ENCODE measurements around the gene AKR1A1.
"Not testable (repeated sequence)": the region's sequence is repeated elsewhere in the genome, so short reads cannot be mapped to it uniquely, and the experiment has no call there.

Gene AKR1A1

DNA sequence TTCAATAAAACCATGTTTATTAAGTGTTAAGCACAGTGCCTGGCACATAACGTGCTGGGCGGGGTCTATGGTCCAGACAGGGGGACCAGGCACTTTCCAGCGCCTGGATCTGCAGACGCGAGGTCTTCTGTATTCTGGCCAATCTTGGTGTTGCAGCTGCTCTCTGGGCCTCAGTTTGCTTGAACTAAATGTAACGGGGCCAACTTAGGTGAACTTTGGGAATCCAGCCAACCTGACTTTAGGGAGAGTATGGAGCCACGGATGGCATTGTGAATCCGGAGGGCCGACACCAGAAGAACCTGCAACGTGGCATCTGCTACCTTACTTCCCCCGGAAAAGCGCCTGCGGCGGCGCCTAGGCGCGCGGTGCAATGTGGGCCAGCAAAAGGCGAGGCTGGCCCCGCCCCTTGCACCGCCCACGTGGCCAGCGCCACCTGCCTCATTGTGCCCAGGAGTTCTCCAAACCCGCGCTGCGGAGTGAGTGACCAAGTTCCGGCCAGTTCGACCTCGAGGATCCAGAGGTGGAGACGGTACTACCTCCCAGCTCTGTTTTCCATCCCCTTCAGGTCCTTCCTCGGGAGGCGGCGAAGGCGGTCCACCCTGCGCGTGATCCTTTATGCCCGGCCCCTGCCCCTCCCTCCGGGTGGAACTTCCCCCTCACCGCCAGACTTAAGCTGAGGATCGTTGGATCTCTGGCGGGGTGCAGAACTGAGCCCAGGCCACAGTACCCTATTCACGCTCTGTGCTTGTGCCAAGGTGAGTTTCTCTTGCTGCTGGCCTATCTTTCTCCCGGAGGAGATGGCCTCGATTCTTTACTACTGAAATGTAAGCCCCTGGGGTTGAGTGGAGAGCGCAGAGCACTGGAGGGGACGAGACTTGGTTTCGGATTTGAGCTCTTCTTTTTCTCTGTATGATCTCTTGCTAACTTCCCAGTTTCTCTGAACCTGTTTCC, at the start of gene AKR1A1:
TSS of gene AKR1A1 (plus strand) at position 426 of the 951 bp plus-strand sequence. CDS start 10,969 bp downstream, outside the sequence.
- DNase-seq, result peak; percentile 83 to 96

GRCh38 chr1:45501505-45501859, 49.1 kb upstream of the AKR1A1 start:
- DNase-seq, result no peak

DNA sequence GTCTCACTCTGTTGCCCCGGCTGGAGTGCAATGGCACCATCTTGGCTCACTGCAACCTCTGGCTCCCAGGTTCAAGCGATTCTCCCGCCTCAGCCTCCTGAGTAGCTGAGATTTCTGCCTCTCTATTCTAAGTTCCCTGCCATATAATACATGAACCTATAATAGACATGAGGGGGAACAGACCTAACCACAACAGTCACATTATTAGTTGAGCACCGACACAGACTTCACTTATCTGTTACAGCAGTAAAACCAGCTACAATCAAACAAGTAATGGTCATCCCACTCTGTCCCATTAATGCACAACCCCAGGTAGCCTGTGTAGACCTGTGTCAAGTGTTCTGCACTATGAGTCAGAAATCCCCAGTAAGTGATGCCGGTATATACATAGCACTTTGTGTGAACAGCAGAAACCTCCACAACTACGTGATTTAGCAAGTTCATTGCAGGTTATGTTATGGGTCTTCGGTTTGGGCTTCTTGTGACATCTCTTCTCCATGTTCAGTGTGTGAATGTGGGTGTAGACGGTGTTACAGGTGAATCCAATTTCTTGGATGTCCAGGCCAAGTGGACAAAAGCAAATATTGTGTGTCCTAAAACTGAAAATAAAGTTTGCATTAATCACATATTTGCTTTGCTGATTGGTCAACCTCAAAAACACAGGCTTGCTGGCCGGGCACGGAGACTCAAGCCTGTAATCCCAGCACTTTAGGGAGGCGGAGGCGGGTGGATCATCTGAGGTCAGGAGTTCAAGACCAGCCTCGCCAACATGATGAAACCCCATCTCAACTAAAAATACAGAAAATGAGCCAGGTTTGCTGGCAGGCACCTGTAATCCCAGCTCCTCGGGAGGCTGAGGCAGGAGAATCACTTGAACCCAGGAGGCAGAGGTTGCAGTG, 46.9 kb upstream of the AKR1A1 start:
- no peak for DNase-seq

- DNase-seq, result no peak
Observed at GRCh38 chr1:45507195-45507594, 43.4 kb upstream of the AKR1A1 start.

DNA sequence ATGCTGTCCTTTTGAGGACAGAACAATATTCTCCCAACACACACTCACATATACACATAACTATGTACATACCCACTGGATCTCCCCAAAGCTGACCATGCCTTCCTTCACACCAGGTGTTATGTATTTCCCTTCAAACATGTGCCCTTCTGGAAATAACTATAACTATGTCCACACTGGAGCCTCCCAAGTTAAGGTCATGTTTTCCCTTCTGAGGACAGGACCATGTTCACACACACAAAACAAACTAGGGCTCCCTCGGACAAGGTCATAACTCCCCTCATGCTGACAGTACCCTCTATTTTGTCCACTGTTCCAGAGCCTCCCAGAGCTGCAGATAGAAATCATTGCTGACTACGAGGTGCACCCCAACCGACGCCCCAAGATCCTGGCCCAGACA, 42.7 kb upstream of the AKR1A1 start:
- DNase-seq, result no peak

- DNase-seq, result no peak
Observed at GRCh38 chr1:45508295-45509151, 42.1 kb upstream of the AKR1A1 start.

GRCh38 chr1:45510036-45510971, 40.3 kb upstream of the AKR1A1 start:
- DNase-seq, result no peak

GRCh38 chr1:45510972-45511527, 39.6 kb upstream of the AKR1A1 start:
- no peak for DNase-seq

GRCh38 chr1:45512641-45513054, 38.0 kb upstream of the AKR1A1 start:
- DNase-seq, result peak in 1 of 2 experiments; percentile 55

- DNase-seq, result not testable (repeated sequence)
Observed at GRCh38 chr1:45513532-45514260, 36.9 kb upstream of the AKR1A1 start.

GRCh38 chr1:45516036-45516435, 34.6 kb upstream of the AKR1A1 start:
- no peak for DNase-seq

DNA sequence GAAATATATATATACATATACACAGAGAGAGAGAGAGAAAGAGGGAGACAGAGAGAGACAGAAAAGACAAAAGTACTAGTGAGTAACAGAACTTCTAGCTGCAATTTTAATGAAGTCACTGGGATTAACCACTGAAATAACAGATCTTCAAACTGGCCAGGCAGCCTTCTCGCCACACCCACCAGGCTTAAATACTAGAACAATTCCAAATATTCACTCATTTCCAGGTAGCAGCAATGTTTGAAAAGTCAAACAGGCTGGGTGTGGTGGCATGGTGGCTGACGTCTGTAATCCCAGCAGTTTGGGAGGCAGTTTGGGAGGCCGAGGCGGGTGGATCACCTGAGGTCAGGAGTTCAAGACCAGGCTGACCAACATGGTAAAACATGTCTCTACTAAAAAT, 34.2 kb upstream of the AKR1A1 start:
- DNase-seq, result no peak

- not testable (repeated sequence) for DNase-seq
Observed at GRCh38 chr1:45518366-45518765, 32.3 kb upstream of the AKR1A1 start.

DNA sequence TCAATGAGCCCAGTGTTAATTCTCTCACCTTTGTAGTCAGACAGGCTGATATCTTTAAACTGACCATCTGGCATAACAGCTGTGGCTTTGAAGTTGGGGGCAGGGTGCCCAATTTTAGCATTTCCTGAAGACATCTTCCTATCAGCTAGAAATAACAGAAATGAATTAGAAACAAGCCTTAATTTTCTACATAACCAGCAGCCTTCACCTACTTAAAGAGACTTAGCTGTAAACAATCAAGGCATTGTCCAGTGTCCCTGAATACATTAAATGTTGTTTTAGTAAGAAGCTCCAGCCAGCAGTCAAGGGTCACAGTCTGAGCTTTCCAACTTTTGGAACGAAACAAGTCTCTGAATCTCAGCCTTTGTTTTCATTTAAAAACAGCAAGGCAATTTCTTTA, 31.7 kb upstream of the AKR1A1 start:
- peak in 1 of 2 experiments; percentile 39 for DNase-seq

- DNase-seq, result not testable (repeated sequence)
Observed at GRCh38 chr1:45519774-45520173, 30.9 kb upstream of the AKR1A1 start.

- DNase-seq, result peak; percentile 97 to 98
Observed at GRCh38 chr1:45521413-45522323, 29.0 kb upstream of the AKR1A1 start, which contains the start of gene PRDX1. TSS of gene PRDX1 (minus strand) at chr1:45521884. CDS start at chr1:45519043, 2,841 bp downstream.

- DNase-seq, result no peak
Observed at GRCh38 chr1:45522324-45523104, 28.1 kb upstream of the AKR1A1 start.

- DNase-seq, result not testable (repeated sequence)
Observed at GRCh38 chr1:45523516-45523915, 27.1 kb upstream of the AKR1A1 start.
